ENCODE measurements around the gene XYLT1.

GRCh38 chr16:17283016-17283415, 187.7 kb downstream of the XYLT1 start:
- TF ChIP-seq CTCF (optimal IDR thresholded peaks at IDR 0.05 in 1 of 3, IDR thresholded peaks at IDR 0.05 in 1 of 3, conservative IDR thresholded peaks at IDR 0.05 in 1 of 3; ENCODE audit: extremely low read depth in 1 of 3, insufficient read depth in 2 of 3, low read length in 3 of 3) (no peak), EZH2 (IDR thresholded peaks at IDR 0.05; ENCODE audit: low read length) (no peak)
